CD14-positive monocyte (primary cell): ENCODE results near the gene SMIM11. TPM values are rescaled to one million over a fixed set of nuclear protein-coding genes. Genes with fewer than 3 reads are reported as not detected.

Experiments used
- DNase-seq, 3 donors: peaks; one replicate each; pipeline ENCODE4 v3.0.0-alpha.2; 2011 to 2022
- H2AFZ ChIP-seq: 2 replicates; pipeline ENCODE4 v1.6.0; 2012; ENCODE audit warnings: mild to moderate bottlenecking, low read depth, low read length, inconsistent platforms; ENCODE audit not compliant: insufficient read depth, poor library complexity, severe bottlenecking
- H3K27ac ChIP-seq, 2 donors: 1 replicate in 1 of 2; 2 replicates in 1 of 2; pipeline ENCODE4 v1.5.1; 2012 to 2013; ENCODE audit warnings: low read length in 2 of 2, control low read depth in 1 of 2, inconsistent platforms in 1 of 2, low read depth in 1 of 2, mild to moderate bottlenecking in 1 of 2
- H3K27me3 ChIP-seq, 2 donors: one replicate each; pipeline versions ENCODE4 v1.6.0 to v1.6.1; 2011 to 2013; ENCODE audit warnings: low read length in 2 of 2; ENCODE audit not compliant: control insufficient read depth in 2 of 2, insufficient read depth in 2 of 2
- H3K36me3 ChIP-seq, 2 donors: replicated peaks in 1 of 2; 1 replicate in 1 of 2; 2 replicates in 1 of 2; pipeline versions ENCODE4 v1.5.1 to v1.6.1; 2012 to 2013; ENCODE audit warnings: low read length in 2 of 2, control low read depth in 1 of 2, inconsistent platforms in 1 of 2, mild to moderate bottlenecking in 1 of 2; ENCODE audit not compliant: insufficient read depth in 2 of 2, control insufficient read depth in 1 of 2
- H3K4me1 ChIP-seq, 2 donors: 1 replicate in 1 of 2; 2 replicates in 1 of 2; pipeline versions ENCODE4 v1.5.1 to v1.6.1; 2012 to 2013; ENCODE audit warnings: low read length in 2 of 2, control low read depth in 1 of 2, inconsistent platforms in 1 of 2, mild to moderate bottlenecking in 1 of 2, moderate library complexity in 1 of 2; ENCODE audit not compliant: insufficient read depth in 2 of 2, control insufficient read depth in 1 of 2
- H3K4me2 ChIP-seq: replicated peaks from 2 replicates; pipeline ENCODE3; 2012; ENCODE audit warnings: low read length, moderate library complexity, mild to moderate bottlenecking; ENCODE audit not compliant: poor library complexity, severe bottlenecking; ENCODE audit errors: extremely low read depth
- H3K4me3 ChIP-seq, 3 experiments: fragments of 200-600 bp in 1 of 3; sonication (generic) in 1 of 3; replicated peaks in 1 of 3; 1 replicate in 2 of 3; 2 replicates in 1 of 3; pipeline ENCODE4 v1.5.1; 2011 to 2013; ENCODE audit warnings: low read length in 3 of 3, mild to moderate bottlenecking in 3 of 3, control low read depth in 2 of 3, low read depth in 2 of 3, inconsistent platforms in 1 of 3, moderate library complexity in 1 of 3
- H3K79me2 ChIP-seq: 2 replicates; pipeline ENCODE4 v1.6.0; 2012; ENCODE audit warnings: mild to moderate bottlenecking, control low read depth, inconsistent platforms, low read length, moderate library complexity; ENCODE audit not compliant: insufficient read depth
- H3K9ac ChIP-seq: 2 replicates; pipeline ENCODE4 v1.6.0; 2017; ENCODE audit warnings: low read length, mild to moderate bottlenecking; ENCODE audit not compliant: insufficient read depth, poor library complexity, severe bottlenecking
- H3K9me3 ChIP-seq, 2 donors: replicated peaks in 1 of 2; 1 replicate in 1 of 2; 2 replicates in 1 of 2; pipeline versions ENCODE4 v1.5.1 to v1.6.1; 2012 to 2013; ENCODE audit warnings: low read length in 2 of 2, control low read depth in 1 of 2; ENCODE audit not compliant: control insufficient read depth in 1 of 2, insufficient read depth in 1 of 2
- H4K20me1 ChIP-seq: 2 replicates; pipeline ENCODE4 v1.6.0; 2012; ENCODE audit warnings: mild to moderate bottlenecking, low read length, control low read depth, moderate library complexity; ENCODE audit not compliant: insufficient read depth
- H3K27ac Mint-ChIP-seq, 7 donors: one replicate each; pipeline ENCODE4 v1.8.0; 2020; ENCODE audit warnings: mild to moderate bottlenecking in 7 of 7, mixed read lengths in 7 of 7, moderate library complexity in 6 of 7, inconsistent platforms in 2 of 7
- H3K27me3 Mint-ChIP-seq, 3 donors: one replicate each; pipeline ENCODE4 v1.8.0; 2021 to 2022; ENCODE audit warnings: low read depth in 3 of 3, mild to moderate bottlenecking in 3 of 3, mixed read lengths in 3 of 3, moderate library complexity in 3 of 3, inconsistent platforms in 1 of 3
- H3K36me3 Mint-ChIP-seq, 2 donors: one replicate each; pipeline ENCODE4 v1.8.0; 2020; ENCODE audit warnings: mixed read lengths in 2 of 2, inconsistent platforms in 1 of 2, mild to moderate bottlenecking in 1 of 2
- H3K4me1 Mint-ChIP-seq: one replicate; pipeline ENCODE4 v1.8.0; 2020; ENCODE audit warnings: mild to moderate bottlenecking, mixed read lengths
- H3K4me3 Mint-ChIP-seq, 2 donors: one replicate each; pipeline ENCODE4 v1.8.0; 2020; ENCODE audit warnings: mild to moderate bottlenecking in 2 of 2, mixed read lengths in 2 of 2, moderate library complexity in 1 of 2
- H3K9me3 Mint-ChIP-seq, 7 donors: one replicate each; pipeline ENCODE4 v1.8.0; 2020 to 2022; ENCODE audit warnings: mixed read lengths in 7 of 7, mild to moderate bottlenecking in 6 of 7, moderate library complexity in 6 of 7, inconsistent platforms in 2 of 7
- CTCF ChIP-seq: fragments of 200-600 bp; IDR thresholded peaks from one replicate; pipeline ENCODE4 v1.8.0; 2022; ENCODE audit warnings: antibody characterized with exemption, mild to moderate bottlenecking
- WGBS: methylation state at CpG from one replicate; pipeline ENCODE4 v1.1.5; 2013; ENCODE audit warnings: missing lambda C conversion rate; ENCODE audit not compliant: insufficient coverage; 5-methylcytosine and 5-hydroxymethylcytosine counted together
- intact Hi-C, 2 donors: fragments of 100-400 bp; cut with micrococcal nuclease; formaldehyde crosslinking; loops; one replicate each; pipeline versions ENCODE4 v1.15.0 to v1.15.1; 2023
- polyA plus RNA-seq, 3 donors: library from polyadenylated mRNA; depleted of rRNA in 1 of 3; unstranded in 2 of 3; stranded (reverse) in 1 of 3; fragments of 300-500 nt in 2 of 3; fragments of >200 nt in 1 of 3; fragmentation: Illumina TruSeq in 2 of 3; gene quantifications; 1 replicate in 2 of 3; 2 replicates in 1 of 3; pipeline ENCODE4 v1.2.3, GENCODE V29; 2012 to 2021

SMIM11 gene
- polyA plus RNA-seq, 3 donors = 1.8 to 10.7 (median 4.0) TPM

DNA sequence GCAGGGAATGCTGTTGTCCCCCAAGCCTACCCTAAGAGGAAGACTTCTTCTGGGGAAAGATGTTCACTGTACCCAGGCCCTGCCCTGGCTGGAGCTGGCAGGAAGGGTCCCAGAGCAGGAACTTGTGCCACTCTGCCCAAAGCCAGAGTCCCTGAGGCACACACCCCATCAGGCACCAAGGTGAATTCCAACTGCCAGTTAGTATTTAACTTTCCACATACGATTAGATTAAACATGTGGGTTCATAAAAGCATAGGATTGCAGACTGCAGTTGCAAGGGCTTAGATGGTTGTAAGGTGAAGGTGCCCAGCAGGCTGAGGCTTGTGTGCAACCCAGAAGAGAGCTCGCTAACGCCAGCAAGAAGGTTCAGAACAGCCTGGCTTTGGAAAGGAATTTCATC lies 11.6 kb upstream of the SMIM11 start, which contains the start of gene KCNE2:
Gene KCNE2 (plus strand): TSS at position 274 of the 400 bp plus-strand sequence. CDS start 6,473 bp downstream, outside the sequence.
- no peak within 1 kb of the TSS for H3K4me3 Mint-ChIP-seq
- Histone ChIP-seq H4K20me1 (no peaks in the 10 kb centered on the region), H3K9ac (no peak within 1 kb of the TSS), H3K36me3 (no peaks in the 10 kb centered on the region), H3K27ac (no peak within 1 kb of the TSS), H3K4me2 (no peak within 1 kb of the TSS), H3K4me3 (no peak within 1 kb of the TSS), H3K4me1 (peaks cover 11 to 18% of the 10 kb centered on the region in 2 donors), H2AFZ (no peak within 1 kb of the TSS), H3K9me3 (no peaks in the 10 kb centered on the region), H3K79me2 (no peaks in the 10 kb centered on the region), H3K27me3 (peaks cover 0 to 8% of the 10 kb centered on the region in 2 donors)
- DNase-seq = no peak
- intact Hi-C loops = no loop called here
- no peaks in the 10 kb centered on the region for H3K36me3 Mint-ChIP-seq
- no CpG with 5 or more reads among the region's 3 CpGs for WGBS
- peaks cover 0 to 4% (median 1%) of the 10 kb centered on the region in 7 donors for H3K9me3 Mint-ChIP-seq
- H3K27ac Mint-ChIP-seq = peak within 1 kb of the TSS in 5 of 7 donors; percentile 17 to 81 (median 52)
- peaks cover 14% of the 10 kb centered on the region for H3K4me1 Mint-ChIP-seq
- TF ChIP-seq CTCF = no peak
- peaks cover 0 to 16% (median 9%) of the 10 kb centered on the region in 3 donors for H3K27me3 Mint-ChIP-seq

- no peak for DNase-seq
- H3K4me2 ChIP-seq = no peak overlapping the region
- peaks cover 11 to 18% of the 10 kb centered on the region in 2 donors for H3K4me1 ChIP-seq
- intact Hi-C loops = no loop called here
- Mint-ChIP-seq H3K27me3 (peaks cover 0 to 10% (median 9%) of the 10 kb centered on the region in 3 donors), H3K36me3 (no peaks in the 10 kb centered on the region), H3K9me3 (peaks cover 0 to 2% (median 0%) of the 10 kb centered on the region in 7 donors), H3K4me1 (peaks cover 14% of the 10 kb centered on the region), H3K4me3 (no peak overlapping the region), H3K27ac (no peak overlapping the region)
- peaks cover 0 to 4% of the 10 kb centered on the region in 2 donors for H3K27me3 ChIP-seq
- H3K79me2 ChIP-seq = no peaks in the 10 kb centered on the region
- H3K36me3 ChIP-seq = no peaks in the 10 kb centered on the region
- no peaks in the 10 kb centered on the region for H4K20me1 ChIP-seq
- no peak for TF ChIP-seq CTCF
- H3K9ac ChIP-seq = no peak overlapping the region
- H3K9me3 ChIP-seq = no peaks in the 10 kb centered on the region
- H3K27ac ChIP-seq = no peak overlapping the region
- H3K4me3 ChIP-seq = no peak overlapping the region
- H2AFZ ChIP-seq = no peak overlapping the region
Observed at GRCh38 chr21:34364921-34365320, 10.4 kb upstream of the SMIM11 start.
